Measurements from ENCODE around the gene B3GNT4.

DNA sequence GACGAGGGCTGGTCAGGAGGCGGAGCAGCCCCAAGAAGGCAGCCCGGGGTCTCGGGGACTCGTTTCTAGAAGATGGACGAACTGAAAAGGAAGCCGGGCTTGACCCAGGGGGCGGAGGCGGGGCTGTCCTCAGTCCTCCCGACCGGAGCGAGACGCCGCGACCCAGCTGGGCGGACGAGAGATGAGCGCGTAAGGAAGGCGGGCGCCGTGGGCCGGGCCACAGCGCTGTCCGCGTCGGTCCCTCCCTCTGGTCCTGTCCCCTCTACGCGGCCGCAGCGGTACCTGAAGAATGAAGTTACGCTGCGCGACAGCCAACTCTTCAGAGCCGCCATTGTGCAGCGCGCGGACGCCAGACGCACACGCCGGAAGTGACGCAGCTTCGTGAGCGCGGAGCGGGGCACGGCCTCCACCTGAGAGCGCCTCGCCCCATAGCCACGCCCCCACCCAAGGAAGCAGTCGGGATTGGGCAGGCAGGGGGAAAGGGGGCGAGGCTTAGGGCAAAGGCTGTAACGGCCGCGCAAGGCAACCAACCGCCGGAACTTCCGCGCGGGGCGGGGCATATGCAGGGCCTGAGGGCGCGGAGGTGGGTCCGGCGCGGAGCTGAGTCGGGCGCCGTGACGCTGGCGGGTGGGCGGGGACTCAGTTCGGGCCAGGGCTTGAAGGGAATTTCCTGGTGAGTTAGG lies 22.3 kb downstream of the B3GNT4 start, which contains the start of gene DIABLO:
- no peak for TF ChIP-seq RARB (CRISPR knock-in tag; IDR thresholded peaks at IDR 0.05)
- TF ChIP-seq, protein P1, sequence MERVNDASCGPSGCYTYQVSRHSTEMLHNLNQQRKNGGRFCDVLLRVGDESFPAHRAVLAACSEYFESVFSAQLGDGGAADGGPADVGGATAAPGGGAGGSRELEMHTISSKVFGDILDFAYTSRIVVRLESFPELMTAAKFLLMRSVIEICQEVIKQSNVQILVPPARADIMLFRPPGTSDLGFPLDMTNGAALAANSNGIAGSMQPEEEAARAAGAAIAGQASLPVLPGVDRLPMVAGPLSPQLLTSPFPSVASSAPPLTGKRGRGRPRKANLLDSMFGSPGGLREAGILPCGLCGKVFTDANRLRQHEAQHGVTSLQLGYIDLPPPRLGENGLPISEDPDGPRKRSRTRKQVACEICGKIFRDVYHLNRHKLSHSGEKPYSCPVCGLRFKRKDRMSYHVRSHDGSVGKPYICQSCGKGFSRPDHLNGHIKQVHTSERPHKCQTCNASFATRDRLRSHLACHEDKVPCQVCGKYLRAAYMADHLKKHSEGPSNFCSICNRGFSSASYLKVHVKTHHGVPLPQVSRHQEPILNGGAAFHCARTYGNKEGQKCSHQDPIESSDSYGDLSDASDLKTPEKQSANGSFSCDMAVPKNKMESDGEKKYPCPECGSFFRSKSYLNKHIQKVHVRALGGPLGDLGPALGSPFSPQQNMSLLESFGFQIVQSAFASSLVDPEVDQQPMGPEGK (CRISPR knock-in tag; IDR thresholded peaks at IDR 0.05; ENCODE audit: borderline replicate concordance) = no peak
